Measurements from ENCODE around the gene HS6ST1.

DNA sequence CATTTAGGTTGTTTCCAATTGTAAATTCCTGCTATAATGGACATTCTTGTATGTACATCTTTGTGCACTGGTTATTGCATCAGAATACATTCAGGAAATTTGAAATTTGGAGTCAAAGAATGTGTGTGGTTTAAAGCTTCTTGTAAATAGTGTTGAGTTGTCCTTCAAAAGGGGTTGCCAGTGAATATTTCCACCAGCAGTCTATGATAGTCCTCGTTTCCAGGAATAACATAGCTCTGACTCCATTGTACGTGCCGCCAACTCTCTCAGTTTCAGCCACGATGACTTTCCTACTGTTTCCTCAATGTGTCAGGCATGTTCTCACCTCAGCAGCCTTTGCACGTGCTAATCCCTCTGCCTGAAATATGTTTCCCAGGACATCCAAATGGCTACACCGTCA lies 10.9 kb upstream of the HS6ST1 start:
- TF ChIP-seq CTCF (IDR thresholded peaks at IDR 0.05 in 4 of 5, conservative IDR thresholded peaks at IDR 0.05 in 1 of 5) (no peak), POLR2A (IDR thresholded peaks at IDR 0.05) (no peak)
